Measurements from ENCODE around the gene ASPG. TPM values are rescaled to one million over a fixed set of nuclear protein-coding genes. Genes with fewer than 3 reads are reported as not detected.

Gene ASPG
- polyA plus RNA-seq, 1 donor: 11.7 TPM

- H3K36me3 ChIP-seq (ENCODE audit: control insufficient read depth, insufficient read depth, low read length): no peaks in the 10 kb centered on the region
- DNase-seq: no peak
- H3K27ac ChIP-seq (ENCODE audit: low read length): no peak overlapping the region
- WGBS (ENCODE audit: insufficient coverage, low lambda C conversion rate): no CpG with 5 or more reads among the region's 16 CpGs
- no peak overlapping the region for H3K4me3 ChIP-seq (ENCODE audit: low read length)
- no peaks in the 10 kb centered on the region for H3K27me3 ChIP-seq (ENCODE audit: control insufficient read depth, insufficient read depth, low read length)
- peaks cover 7% of the 10 kb centered on the region for H3K4me1 ChIP-seq (ENCODE audit: control insufficient read depth, insufficient read depth, low read length)
- H3K9me3 ChIP-seq (ENCODE audit: control insufficient read depth, low read depth, low read length): no peaks in the 10 kb centered on the region
Observed at GRCh38 chr14:104101086-104101621, 15.7 kb downstream of the ASPG start.

- DNase-seq: no peak
- H3K4me3 ChIP-seq (ENCODE audit: low read length): no peak overlapping the region
- H3K27ac ChIP-seq (ENCODE audit: low read length): no peak overlapping the region
- H3K36me3 ChIP-seq (ENCODE audit: control insufficient read depth, insufficient read depth, low read length): no peaks in the 10 kb centered on the region
- no peaks in the 10 kb centered on the region for H3K27me3 ChIP-seq (ENCODE audit: control insufficient read depth, insufficient read depth, low read length)
- peaks cover 7% of the 10 kb centered on the region for H3K4me1 ChIP-seq (ENCODE audit: control insufficient read depth, insufficient read depth, low read length)
- H3K9me3 ChIP-seq (ENCODE audit: control insufficient read depth, low read depth, low read length): no peaks in the 10 kb centered on the region
- WGBS (ENCODE audit: insufficient coverage, low lambda C conversion rate): no CpG with 5 or more reads among the region's 16 CpGs
Observed at GRCh38 chr14:104101651-104102281, 16.3 kb downstream of the ASPG start.

GRCh38 chr14:104102282-104102914, 16.9 kb downstream of the ASPG start:
- no peak for DNase-seq
- WGBS (ENCODE audit: insufficient coverage, low lambda C conversion rate): no CpG with 5 or more reads among the region's 16 CpGs
- no peak overlapping the region for H3K27ac ChIP-seq (ENCODE audit: low read length)
- no peak overlapping the region for H3K4me3 ChIP-seq (ENCODE audit: low read length)
- no peaks in the 10 kb centered on the region for H3K27me3 ChIP-seq (ENCODE audit: control insufficient read depth, insufficient read depth, low read length)
- no peaks in the 10 kb centered on the region for H3K9me3 ChIP-seq (ENCODE audit: control insufficient read depth, low read depth, low read length)
- no peaks in the 10 kb centered on the region for H3K36me3 ChIP-seq (ENCODE audit: control insufficient read depth, insufficient read depth, low read length)
- H3K4me1 ChIP-seq (ENCODE audit: control insufficient read depth, insufficient read depth, low read length): peaks cover 7% of the 10 kb centered on the region

GRCh38 chr14:104103061-104103445, 17.6 kb downstream of the ASPG start:
- H3K9me3 ChIP-seq (ENCODE audit: control insufficient read depth, low read depth, low read length): no peaks in the 10 kb centered on the region
- no peak overlapping the region for H3K4me3 ChIP-seq (ENCODE audit: low read length)
- peaks cover 7% of the 10 kb centered on the region for H3K4me1 ChIP-seq (ENCODE audit: control insufficient read depth, insufficient read depth, low read length)
- H3K36me3 ChIP-seq (ENCODE audit: control insufficient read depth, insufficient read depth, low read length): no peaks in the 10 kb centered on the region
- no CpG with 5 or more reads among the region's 26 CpGs for WGBS (ENCODE audit: insufficient coverage, low lambda C conversion rate)
- H3K27me3 ChIP-seq (ENCODE audit: control insufficient read depth, insufficient read depth, low read length): no peaks in the 10 kb centered on the region
- H3K27ac ChIP-seq (ENCODE audit: low read length): no peak overlapping the region
- DNase-seq: no peak

- H3K4me1 ChIP-seq (ENCODE audit: control insufficient read depth, insufficient read depth, low read length): peaks cover 7% of the 10 kb centered on the region
- H3K27ac ChIP-seq (ENCODE audit: low read length): no peak overlapping the region
- no peak for DNase-seq
- no peaks in the 10 kb centered on the region for H3K9me3 ChIP-seq (ENCODE audit: control insufficient read depth, low read depth, low read length)
- WGBS (ENCODE audit: insufficient coverage, low lambda C conversion rate): no CpG with 5 or more reads among the region's 23 CpGs
- no peaks in the 10 kb centered on the region for H3K27me3 ChIP-seq (ENCODE audit: control insufficient read depth, insufficient read depth, low read length)
- no peak overlapping the region for H3K4me3 ChIP-seq (ENCODE audit: low read length)
- no peaks in the 10 kb centered on the region for H3K36me3 ChIP-seq (ENCODE audit: control insufficient read depth, insufficient read depth, low read length)
Observed at GRCh38 chr14:104103446-104104075, 18.1 kb downstream of the ASPG start.

GRCh38 chr14:104104076-104104901, 18.8 kb downstream of the ASPG start:
- peaks cover 7% of the 10 kb centered on the region for H3K4me1 ChIP-seq (ENCODE audit: control insufficient read depth, insufficient read depth, low read length)
- H3K4me3 ChIP-seq (ENCODE audit: low read length): no peak overlapping the region
- no peaks in the 10 kb centered on the region for H3K36me3 ChIP-seq (ENCODE audit: control insufficient read depth, insufficient read depth, low read length)
- H3K27ac ChIP-seq (ENCODE audit: low read length): no peak overlapping the region
- WGBS (ENCODE audit: insufficient coverage, low lambda C conversion rate): no CpG with 5 or more reads among the region's 35 CpGs
- H3K27me3 ChIP-seq (ENCODE audit: control insufficient read depth, insufficient read depth, low read length): no peaks in the 10 kb centered on the region
- no peak for DNase-seq
- no peaks in the 10 kb centered on the region for H3K9me3 ChIP-seq (ENCODE audit: control insufficient read depth, low read depth, low read length)

- Histone ChIP-seq H3K9me3 (ENCODE audit: control insufficient read depth, low read depth, low read length) (no peaks in the 10 kb centered on the region), H3K27me3 (ENCODE audit: control insufficient read depth, insufficient read depth, low read length) (no peaks in the 10 kb centered on the region), H3K27ac (ENCODE audit: low read length) (no peak overlapping the region), H3K4me1 (ENCODE audit: control insufficient read depth, insufficient read depth, low read length) (peaks cover 7% of the 10 kb centered on the region), H3K36me3 (ENCODE audit: control insufficient read depth, insufficient read depth, low read length) (no peaks in the 10 kb centered on the region), H3K4me3 (ENCODE audit: low read length) (no peak overlapping the region)
- no CpG with 5 or more reads among the region's 27 CpGs for WGBS (ENCODE audit: insufficient coverage, low lambda C conversion rate)
- DNase-seq: no peak
Observed at GRCh38 chr14:104105071-104105821, 19.7 kb downstream of the ASPG start.

GRCh38 chr14:104105822-104106470, 20.4 kb downstream of the ASPG start:
- Histone ChIP-seq H3K27me3 (ENCODE audit: control insufficient read depth, insufficient read depth, low read length) (no peaks in the 10 kb centered on the region), H3K27ac (ENCODE audit: low read length) (no peak overlapping the region), H3K36me3 (ENCODE audit: control insufficient read depth, insufficient read depth, low read length) (no peaks in the 10 kb centered on the region), H3K4me1 (ENCODE audit: control insufficient read depth, insufficient read depth, low read length) (peaks cover 4% of the 10 kb centered on the region), H3K9me3 (ENCODE audit: control insufficient read depth, low read depth, low read length) (no peaks in the 10 kb centered on the region), H3K4me3 (ENCODE audit: low read length) (no peak overlapping the region)
- no CpG with 5 or more reads among the region's 18 CpGs for WGBS (ENCODE audit: insufficient coverage, low lambda C conversion rate)
- DNase-seq: no peak

- Histone ChIP-seq H3K27ac (ENCODE audit: low read length) (no peak overlapping the region), H3K27me3 (ENCODE audit: control insufficient read depth, insufficient read depth, low read length) (no peaks in the 10 kb centered on the region), H3K4me3 (ENCODE audit: low read length) (no peak overlapping the region), H3K36me3 (ENCODE audit: control insufficient read depth, insufficient read depth, low read length) (no peaks in the 10 kb centered on the region), H3K9me3 (ENCODE audit: control insufficient read depth, low read depth, low read length) (no peaks in the 10 kb centered on the region), H3K4me1 (ENCODE audit: control insufficient read depth, insufficient read depth, low read length) (no peaks in the 10 kb centered on the region)
- WGBS (ENCODE audit: insufficient coverage, low lambda C conversion rate): no CpG with 5 or more reads among the region's 20 CpGs
- DNase-seq: no peak
Observed at GRCh38 chr14:104106471-104106991, 21.0 kb downstream of the ASPG start.

All from large intestine (tissue), 3 donors.